GM12801 (cell line): ENCODE results near the gene CD2AP.

Experiments
- CTCF ChIP-seq: IDR thresholded peaks from one replicate; pipeline ENCODE4 v1.5.1; 2011; ENCODE audit warnings: control low read depth; ENCODE audit not compliant: insufficient read length; ENCODE audit errors: extremely low read depth

CD2AP gene

GRCh38 chr6:47481806-47482205 is 4.2 kb downstream of the CD2AP start:
- no peak for TF ChIP-seq CTCF

DNA sequence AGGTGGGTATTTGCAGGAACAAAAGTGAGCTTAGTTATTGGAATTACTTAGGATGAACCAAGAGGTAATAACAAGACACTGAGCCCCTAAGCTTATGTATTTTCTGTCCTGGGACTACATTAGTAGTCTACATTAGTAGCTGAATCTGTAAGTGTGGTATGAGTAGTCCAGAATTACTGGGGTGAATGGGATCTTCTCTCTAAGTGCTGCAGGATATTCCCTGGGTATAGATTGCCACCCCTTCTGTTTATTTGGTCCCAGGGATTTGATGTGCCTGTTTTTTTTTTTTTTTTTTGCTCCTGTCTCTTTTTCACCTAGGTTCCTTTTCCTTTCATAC is 5.9 kb downstream of the CD2AP start:
- TF ChIP-seq CTCF: no peak

DNA sequence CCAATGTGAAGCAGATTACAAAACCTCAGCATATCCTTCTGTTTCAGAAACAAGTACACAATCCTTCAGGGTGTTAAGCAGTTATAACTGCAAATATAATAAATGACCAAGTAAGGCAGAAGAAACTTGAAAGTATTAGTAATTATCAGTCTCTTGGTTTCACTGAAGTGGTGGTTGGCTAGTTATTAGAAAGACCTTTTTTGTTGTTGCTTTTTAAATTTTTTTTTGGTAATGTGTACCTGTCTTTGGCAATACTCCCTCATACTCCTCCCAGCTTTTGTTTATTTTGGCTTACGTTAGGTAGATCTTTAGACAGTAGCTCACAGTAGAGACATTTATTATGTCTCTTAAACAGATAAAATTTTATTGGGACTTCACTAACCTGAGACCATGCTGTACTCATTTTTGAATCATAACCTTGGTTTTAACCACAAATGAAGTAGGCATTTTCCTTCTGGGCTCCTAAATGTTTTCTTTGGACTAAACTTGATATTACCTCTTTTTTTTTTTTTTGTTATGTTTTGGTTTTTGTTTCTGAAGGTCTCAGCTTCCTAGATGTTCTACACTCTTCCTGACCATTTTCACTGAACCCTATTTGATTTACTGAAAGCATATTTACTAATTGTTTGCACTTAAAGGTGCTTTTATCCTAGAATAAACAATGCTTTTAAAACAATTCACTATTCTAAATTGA is 6.4 kb downstream of the CD2AP start:
- TF ChIP-seq CTCF: no peak

- TF ChIP-seq CTCF: no peak
Measured at GRCh38 chr6:47484616-47485015, 7.0 kb downstream of the CD2AP start.

- TF ChIP-seq CTCF: no peak
Measured at GRCh38 chr6:47485083-47485482, 7.5 kb downstream of the CD2AP start.

DNA sequence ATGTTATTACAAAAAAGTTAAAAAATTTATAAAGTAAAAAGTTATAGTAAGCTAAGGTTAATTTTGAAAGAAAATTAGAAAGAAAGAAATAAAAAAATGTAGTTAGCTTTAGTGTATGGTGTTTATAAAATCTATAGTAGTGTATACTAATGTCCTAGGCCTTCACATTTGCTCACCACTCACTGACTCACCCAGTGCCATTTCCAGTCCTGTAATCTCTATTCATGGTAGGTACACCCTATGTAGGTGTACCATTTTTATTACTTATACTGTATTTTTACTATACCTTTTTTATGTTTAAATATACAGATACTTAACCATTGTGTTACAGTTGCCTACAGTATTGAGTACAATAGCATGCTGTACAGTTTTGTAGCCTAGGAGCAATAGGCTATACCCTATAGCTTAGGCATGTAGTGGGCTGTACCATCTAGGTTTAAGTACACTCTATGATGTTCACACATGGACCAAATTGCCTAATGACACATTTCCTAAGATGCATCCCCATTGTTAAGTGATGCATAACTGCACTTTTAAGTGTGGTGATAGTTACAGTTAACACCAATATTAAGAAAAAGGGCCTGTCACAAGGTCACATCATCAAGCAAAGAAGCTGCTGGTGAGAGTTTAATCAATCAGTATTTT is 8.0 kb downstream of the CD2AP start:
- TF ChIP-seq CTCF: no peak

DNA sequence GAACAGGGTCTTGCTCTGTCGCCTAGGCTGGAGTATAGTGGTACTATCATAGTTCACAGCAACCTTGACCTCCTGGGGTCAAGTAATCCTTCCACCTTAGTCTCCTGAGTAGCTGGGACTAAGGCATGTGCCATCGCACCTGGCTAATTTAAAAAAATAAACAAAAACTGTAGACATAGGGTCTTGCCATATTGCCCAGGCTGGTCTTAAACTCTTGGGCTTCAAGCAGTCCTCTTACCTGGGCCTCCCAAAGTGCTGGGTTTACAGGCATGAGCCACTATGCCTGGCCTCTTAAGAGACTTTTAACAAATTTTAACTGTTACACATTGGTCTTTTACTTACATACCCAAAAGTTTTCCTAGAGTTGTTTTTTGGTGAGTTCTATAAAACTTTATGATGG is 12.4 kb downstream of the CD2AP start:
- TF ChIP-seq CTCF: no peak
